Measurements from ENCODE around the gene CCHCR1.
"Not testable (repeated sequence)": the region's sequence is repeated elsewhere in the genome, so short reads cannot be mapped to it uniquely, and the experiment has no call there.

CCHCR1 gene

DNA sequence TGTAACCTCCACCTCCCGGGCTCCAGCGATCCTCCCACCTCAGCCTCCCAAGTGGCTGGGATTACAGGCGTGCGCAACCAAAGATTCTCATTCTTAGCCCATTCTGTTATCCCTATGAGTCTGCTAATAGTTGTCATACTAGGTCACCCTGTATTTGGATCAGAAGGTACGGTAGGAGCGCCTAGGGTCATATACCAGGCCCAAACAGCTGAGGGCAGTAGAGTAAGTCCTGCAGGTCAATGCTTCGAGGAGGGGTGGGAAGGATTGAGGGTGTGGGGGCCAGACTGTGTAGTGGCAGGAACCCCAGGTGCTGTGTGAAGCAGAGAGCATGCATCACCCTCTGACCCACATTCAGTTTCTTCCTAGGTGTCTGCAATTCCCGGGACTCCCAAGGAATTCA lies 35.6 kb upstream of the CCHCR1 start:
- Histone ChIP-seq H3K27ac (no peak overlapping the region), H3K4me3 (ENCODE audit: low read depth, low read length) (no peak overlapping the region), H3K27me3 (replicated peaks) (no peaks in the 10 kb centered on the region), H3K36me3 (replicated peaks) (no peaks in the 10 kb centered on the region)
- TF ChIP-seq, protein P1, sequence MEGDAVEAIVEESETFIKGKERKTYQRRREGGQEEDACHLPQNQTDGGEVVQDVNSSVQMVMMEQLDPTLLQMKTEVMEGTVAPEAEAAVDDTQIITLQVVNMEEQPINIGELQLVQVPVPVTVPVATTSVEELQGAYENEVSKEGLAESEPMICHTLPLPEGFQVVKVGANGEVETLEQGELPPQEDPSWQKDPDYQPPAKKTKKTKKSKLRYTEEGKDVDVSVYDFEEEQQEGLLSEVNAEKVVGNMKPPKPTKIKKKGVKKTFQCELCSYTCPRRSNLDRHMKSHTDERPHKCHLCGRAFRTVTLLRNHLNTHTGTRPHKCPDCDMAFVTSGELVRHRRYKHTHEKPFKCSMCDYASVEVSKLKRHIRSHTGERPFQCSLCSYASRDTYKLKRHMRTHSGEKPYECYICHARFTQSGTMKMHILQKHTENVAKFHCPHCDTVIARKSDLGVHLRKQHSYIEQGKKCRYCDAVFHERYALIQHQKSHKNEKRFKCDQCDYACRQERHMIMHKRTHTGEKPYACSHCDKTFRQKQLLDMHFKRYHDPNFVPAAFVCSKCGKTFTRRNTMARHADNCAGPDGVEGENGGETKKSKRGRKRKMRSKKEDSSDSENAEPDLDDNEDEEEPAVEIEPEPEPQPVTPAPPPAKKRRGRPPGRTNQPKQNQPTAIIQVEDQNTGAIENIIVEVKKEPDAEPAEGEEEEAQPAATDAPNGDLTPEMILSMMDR (IDR thresholded peaks at IDR 0.05; ENCODE audit: low read depth, low read length, missing control alignments): no peak
- in situ Hi-C loops (cut with HindIII; ENCODE audit: low pct_ligation_motif_present, low sequenced_read_pairs): no loop called here
- DNase-seq: no peak

DNA sequence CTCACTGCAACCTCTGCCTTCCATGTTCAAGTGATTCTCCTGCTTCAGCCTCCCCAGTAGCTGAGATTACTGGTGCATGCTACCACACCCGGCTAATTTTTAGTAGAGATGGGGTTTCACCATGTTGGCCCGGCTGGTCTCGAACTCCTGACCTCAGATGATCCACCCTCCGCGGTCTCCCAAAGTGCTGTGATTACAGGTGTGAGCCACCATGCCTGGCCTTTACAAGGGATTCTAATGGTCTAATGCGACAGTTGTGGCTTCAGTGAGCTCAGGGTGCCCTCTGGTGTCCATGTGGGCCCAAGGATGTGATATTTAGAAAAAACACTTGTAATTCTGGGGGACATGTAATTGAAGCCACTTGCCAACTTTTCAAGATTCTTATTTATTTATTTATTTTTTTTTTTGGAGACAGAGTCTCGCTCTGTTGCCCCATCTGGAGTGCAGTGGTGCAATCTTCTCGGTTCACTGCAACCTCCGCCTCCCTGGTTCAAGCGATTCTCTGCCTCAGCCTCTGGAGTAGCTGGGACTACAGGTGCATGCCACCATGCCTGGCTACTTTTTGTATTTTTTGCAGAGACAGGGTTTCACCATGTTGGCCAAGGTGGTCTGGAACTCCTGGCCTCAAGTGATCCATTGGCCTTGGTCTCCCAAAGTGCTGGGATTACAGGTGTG lies 35.0 kb upstream of the CCHCR1 start:
- H3K4me3 ChIP-seq (ENCODE audit: low read depth, low read length); H3K36me3 ChIP-seq (replicated peaks); H3K27me3 ChIP-seq (replicated peaks); in situ Hi-C loops (cut with HindIII; ENCODE audit: low pct_ligation_motif_present, low sequenced_read_pairs); H3K27ac ChIP-seq: not testable (repeated sequence)
- TF ChIP-seq, protein P1 (IDR thresholded peaks at IDR 0.05; ENCODE audit: low read depth, low read length, missing control alignments): peak; percentile 75
- peak; percentile 67 for DNase-seq

DNA sequence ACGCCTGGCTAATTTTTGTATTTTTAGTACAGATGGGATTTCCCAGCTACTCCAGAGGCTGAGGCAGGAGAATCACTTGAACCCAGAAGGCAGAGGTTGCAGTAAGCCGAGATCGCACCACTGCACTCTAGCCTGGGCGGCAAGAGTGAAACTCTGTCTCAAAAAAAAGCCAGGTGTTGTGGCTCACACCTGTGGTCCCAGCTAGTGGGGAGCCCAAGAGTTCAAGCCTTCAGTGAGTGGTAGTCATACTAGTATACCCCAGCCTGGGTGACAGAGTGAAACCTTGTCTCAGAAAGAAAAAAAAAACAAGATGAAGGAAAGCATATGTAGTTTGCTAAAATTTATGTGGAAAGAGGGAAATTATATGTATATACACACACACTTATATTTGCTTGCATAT lies 32.9 kb upstream of the CCHCR1 start:
- DNase-seq: no peak
- Histone ChIP-seq H3K27ac (no peak overlapping the region), H3K36me3 (replicated peaks) (no peaks in the 10 kb centered on the region), H3K27me3 (replicated peaks) (no peaks in the 10 kb centered on the region), H3K4me3 (ENCODE audit: low read depth, low read length) (no peak overlapping the region)
- TF ChIP-seq, protein P1 (IDR thresholded peaks at IDR 0.05; ENCODE audit: low read depth, low read length, missing control alignments): no peak
- in situ Hi-C loops (cut with HindIII; ENCODE audit: low pct_ligation_motif_present, low sequenced_read_pairs): no loop called here

DNA sequence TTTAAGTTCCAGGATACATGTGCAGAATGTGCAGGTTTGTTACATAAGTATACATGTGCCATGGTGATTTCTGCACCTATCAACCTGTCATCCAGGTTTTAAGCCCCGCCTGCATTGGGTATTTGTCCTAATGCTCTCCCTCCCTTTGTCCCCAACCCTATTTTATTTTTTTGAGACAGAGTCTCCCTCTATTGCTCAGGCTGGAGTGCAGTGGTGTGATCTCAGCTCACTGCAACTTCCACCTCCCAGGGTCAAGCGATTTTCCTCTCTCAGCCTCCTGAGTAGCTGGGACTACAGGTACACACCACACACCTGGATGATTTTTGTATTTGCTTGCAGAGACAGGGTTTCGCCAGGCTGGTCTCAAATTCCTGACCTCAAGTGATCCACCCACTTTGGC lies 31.6 kb upstream of the CCHCR1 start:
- in situ Hi-C loops (cut with HindIII; ENCODE audit: low pct_ligation_motif_present, low sequenced_read_pairs); H3K27ac ChIP-seq; H3K27me3 ChIP-seq (replicated peaks); H3K36me3 ChIP-seq (replicated peaks); H3K4me3 ChIP-seq (ENCODE audit: low read depth, low read length); DNase-seq: not testable (repeated sequence)

DNA sequence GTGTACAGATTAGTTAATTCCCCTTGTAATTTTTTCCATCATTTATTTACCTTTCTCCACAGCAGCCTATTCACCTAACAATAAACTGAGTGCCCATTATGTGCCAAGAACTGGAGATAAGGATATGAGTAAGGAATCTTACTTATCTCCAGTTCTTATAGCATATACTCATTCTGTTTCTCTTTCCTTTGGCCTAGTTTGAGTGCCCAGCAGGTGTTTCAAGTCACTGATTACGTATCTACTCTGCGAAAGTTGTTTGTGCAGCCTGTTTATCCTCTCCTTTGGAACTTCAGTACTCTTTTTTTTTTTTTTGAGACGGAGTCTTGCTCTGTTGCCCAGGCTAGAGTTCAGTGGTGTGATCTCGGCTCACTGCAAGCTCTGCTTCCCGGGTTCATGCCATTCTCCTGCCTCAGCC lies 30.2 kb upstream of the CCHCR1 start:
- in situ Hi-C loops (cut with HindIII; ENCODE audit: low pct_ligation_motif_present, low sequenced_read_pairs): no loop called here
- Histone ChIP-seq H3K4me3 (ENCODE audit: low read depth, low read length) (no peak overlapping the region), H3K27ac (no peak overlapping the region), H3K36me3 (replicated peaks) (no peaks in the 10 kb centered on the region), H3K27me3 (replicated peaks) (no peaks in the 10 kb centered on the region)
- TF ChIP-seq, protein P1 (IDR thresholded peaks at IDR 0.05; ENCODE audit: low read depth, low read length, missing control alignments): no peak
- no peak for DNase-seq

DNA sequence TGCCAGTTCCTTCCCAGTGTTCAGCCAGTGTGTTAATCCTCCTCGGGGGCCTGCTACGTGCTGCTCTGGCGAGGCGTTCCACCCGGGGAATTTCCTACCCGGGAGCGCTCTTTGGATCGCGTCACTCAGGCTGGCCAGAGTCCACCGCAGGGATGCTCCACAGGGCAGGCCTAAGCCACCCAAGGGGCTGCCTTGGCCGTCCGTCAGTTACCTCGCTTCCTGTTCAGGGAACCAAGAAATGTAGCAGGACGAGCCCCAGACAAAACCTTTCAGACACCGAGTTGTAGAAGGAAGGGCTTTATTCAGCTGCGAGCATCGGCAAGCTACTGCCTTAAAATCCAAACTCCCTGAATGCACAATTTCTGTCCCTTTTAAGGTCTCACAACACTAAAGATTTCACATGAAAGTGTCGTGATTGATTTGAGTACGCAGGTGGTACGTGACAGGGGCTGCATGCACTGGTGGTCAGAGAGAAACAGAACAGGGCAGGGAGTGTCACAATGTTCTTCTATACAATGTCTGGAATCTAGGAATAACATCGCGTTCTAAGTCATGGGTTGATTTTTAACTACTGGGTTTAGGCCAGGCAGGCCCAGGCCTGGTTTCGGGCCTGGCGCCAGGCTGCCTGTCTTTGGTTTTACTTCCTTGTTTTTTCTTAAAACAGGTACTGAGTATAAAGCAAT lies 28.6 kb upstream of the CCHCR1 start:
- Histone ChIP-seq H3K27me3 (replicated peaks) (no peaks in the 10 kb centered on the region), H3K4me3 (ENCODE audit: low read depth, low read length) (no peak overlapping the region), H3K36me3 (replicated peaks) (no peaks in the 10 kb centered on the region), H3K27ac (no peak overlapping the region)
- TF ChIP-seq, protein P1 (IDR thresholded peaks at IDR 0.05; ENCODE audit: low read depth, low read length, missing control alignments): no peak
- no peak for DNase-seq
- in situ Hi-C loops (cut with HindIII; ENCODE audit: low pct_ligation_motif_present, low sequenced_read_pairs): no loop called here

DNA sequence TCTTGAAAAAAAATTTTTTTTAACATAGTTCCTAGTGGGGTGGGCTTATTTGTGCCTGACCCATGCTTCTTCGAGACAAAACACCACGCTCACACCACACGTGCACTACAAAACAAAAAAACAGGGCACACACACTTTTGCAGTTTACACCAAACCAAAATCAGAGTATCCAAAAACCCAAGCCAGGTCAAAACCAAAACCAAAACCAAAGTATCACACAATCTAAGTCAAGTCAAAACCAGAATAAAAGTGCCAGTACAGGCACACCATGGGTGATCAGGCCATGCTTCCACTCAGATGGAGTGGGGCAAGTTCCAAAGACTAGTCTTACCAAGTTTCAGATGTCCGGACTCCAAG lies 28.1 kb upstream of the CCHCR1 start:
- H3K4me3 ChIP-seq (ENCODE audit: low read depth, low read length); DNase-seq; H3K27ac ChIP-seq; in situ Hi-C loops (cut with HindIII; ENCODE audit: low pct_ligation_motif_present, low sequenced_read_pairs); H3K27me3 ChIP-seq (replicated peaks); H3K36me3 ChIP-seq (replicated peaks): not testable (repeated sequence)

DNA sequence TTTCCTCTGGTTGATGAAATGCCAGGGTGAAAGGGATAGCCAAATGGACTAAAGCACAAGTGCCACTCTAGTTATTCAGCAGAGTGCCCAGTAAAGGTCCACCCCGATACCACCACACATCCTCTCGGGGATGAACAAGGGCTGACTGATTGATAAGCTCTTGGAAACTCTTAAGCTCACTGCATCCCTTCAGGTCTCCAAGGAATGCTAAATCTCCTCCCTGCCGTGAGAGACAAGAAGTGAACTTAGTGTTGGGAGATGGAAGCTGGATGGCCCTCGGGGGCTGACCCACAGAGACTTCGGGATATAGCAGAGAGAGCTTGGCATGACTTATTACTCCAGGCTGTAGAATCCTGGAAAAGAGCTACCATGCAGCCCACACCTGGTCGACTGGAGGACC lies 26.3 kb upstream of the CCHCR1 start:
- H3K36me3 ChIP-seq (replicated peaks); in situ Hi-C loops (cut with HindIII; ENCODE audit: low pct_ligation_motif_present, low sequenced_read_pairs); H3K27ac ChIP-seq; DNase-seq; H3K27me3 ChIP-seq (replicated peaks); H3K4me3 ChIP-seq (ENCODE audit: low read depth, low read length): not testable (repeated sequence)

DNA sequence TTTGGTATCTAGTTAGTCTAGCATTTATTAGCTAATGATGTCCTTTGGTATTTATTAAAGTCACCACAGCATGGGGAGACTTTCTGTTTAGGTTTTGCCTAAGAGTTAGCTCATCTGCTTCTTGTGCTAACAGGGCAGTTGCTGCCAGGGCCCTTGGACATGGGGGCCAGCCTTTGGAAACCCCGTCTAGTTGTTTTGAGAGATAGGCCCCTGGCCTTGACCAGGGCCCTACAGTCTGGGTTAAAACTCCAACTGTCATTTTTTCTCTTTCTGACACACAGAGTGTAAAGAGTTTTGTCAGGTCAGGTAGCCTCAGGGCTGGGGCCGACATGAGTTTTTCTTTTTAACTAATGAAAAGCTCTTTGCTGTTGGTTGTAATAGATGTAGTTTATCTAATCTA lies 25.7 kb upstream of the CCHCR1 start:
- H3K27ac ChIP-seq; H3K36me3 ChIP-seq (replicated peaks); DNase-seq; in situ Hi-C loops (cut with HindIII; ENCODE audit: low pct_ligation_motif_present, low sequenced_read_pairs); H3K4me3 ChIP-seq (ENCODE audit: low read depth, low read length); H3K27me3 ChIP-seq (replicated peaks): not testable (repeated sequence)

Measured in brain microvascular endothelial cell (primary cell).